H1 (cell line): ENCODE measurements around the gene ZNF334. TPM values are rescaled to one million over a fixed set of nuclear protein-coding genes. Genes with fewer than 3 reads are reported as not detected.

ENCODE experiments used
- CTCF ChIA-PET: fragments of 300-600 bp; sonication (Branson Sonifier 250); formaldehyde crosslinking; loops from one replicate; lab custom pipeline; 2021; ENCODE audit not compliant: partially characterized antibody; lab: Charles Lee
- POLR2A ChIA-PET: fragments of 300-600 bp; sonication (Branson Sonifier 250); formaldehyde crosslinking; loops from one replicate; lab custom pipeline; 2021; ENCODE audit warnings: inconsistent platforms; ENCODE audit not compliant: partially characterized antibody; lab: Charles Lee
- DNase-seq, 2 experiments: peaks; one replicate each; pipeline versions ENCODE4 v3.0.0 to v3.0.0-alpha.2; 2010 to 2022; ENCODE audit warnings: low spot score in 2 of 2, low read depth in 1 of 2, mixed read lengths in 1 of 2
- FAIRE-seq: peaks from 2 replicates; lab custom pipeline; 2011; peaks lifted over from hg19 to GRCh38; lab: Jason Lieb, UNC
- H2AFZ ChIP-seq: 2 replicates; pipeline ENCODE4 v1.8.1; 2012; ENCODE audit warnings: low read length, inconsistent platforms
- H2AK5ac ChIP-seq: 2 replicates; pipeline ENCODE4 v1.6.1; 2013; ENCODE audit warnings: low read depth, low read length
- H2BK120ac ChIP-seq: replicated peaks from 2 replicates; pipeline ENCODE3; 2013; ENCODE audit warnings: low read depth, low read length, inconsistent platforms
- H2BK12ac ChIP-seq: 2 replicates; pipeline ENCODE4 v1.6.1; 2013; ENCODE audit warnings: low read depth, low read length
- H2BK15ac ChIP-seq: 2 replicates; pipeline ENCODE4 v1.6.1; 2013; ENCODE audit warnings: low read length
- H2BK20ac ChIP-seq: 2 replicates; pipeline ENCODE4 v1.6.1; 2013; ENCODE audit warnings: low read length
- H2BK5ac ChIP-seq: 2 replicates; pipeline ENCODE4 v1.6.1; 2013; ENCODE audit warnings: low read depth, low read length
- H3K14ac ChIP-seq: 2 replicates; pipeline ENCODE4 v1.6.1; 2013; ENCODE audit warnings: inconsistent platforms; ENCODE audit not compliant: insufficient read length
- H3K18ac ChIP-seq: 2 replicates; pipeline ENCODE4 v1.6.1; 2013; ENCODE audit warnings: low read length; ENCODE audit errors: extremely low read depth
- H3K23ac ChIP-seq: 2 replicates; pipeline ENCODE4 v1.6.1; 2013; ENCODE audit warnings: inconsistent platforms; ENCODE audit not compliant: insufficient read length
- H3K23me2 ChIP-seq: 2 replicates; pipeline ENCODE4 v1.6.1; 2013; ENCODE audit warnings: low read depth, low read length
- H3K27ac ChIP-seq: 2 replicates; pipeline ENCODE4 v1.6.1; 2011; ENCODE audit warnings: low read depth, low read length, inconsistent platforms
- H3K27me3 ChIP-seq, 4 experiments: replicated peaks in 1 of 4; 1 replicate in 1 of 4; 2 replicates in 3 of 4; pipeline versions ENCODE4 v1.6.1 to v1.8.1; 2011 to 2013; ENCODE audit warnings: low read length in 3 of 4, mild to moderate bottlenecking in 3 of 4, inconsistent platforms in 2 of 4, mixed read lengths in 2 of 4, moderate library complexity in 1 of 4; ENCODE audit not compliant: control insufficient read depth in 3 of 4, insufficient read depth in 3 of 4; ENCODE audit errors: extremely low read depth in 1 of 4
- H3K36me3 ChIP-seq, 4 experiments: 2 replicates each; pipeline versions ENCODE4 v1.6.1 to v1.8.1; 2011 to 2013; ENCODE audit warnings: mild to moderate bottlenecking in 4 of 4, low read length in 3 of 4, moderate library complexity in 2 of 4, control low read depth in 1 of 4, inconsistent platforms in 1 of 4; ENCODE audit not compliant: insufficient read depth in 4 of 4, control insufficient read depth in 2 of 4
- H3K4ac ChIP-seq: replicated peaks from 2 replicates; pipeline ENCODE3; 2013; ENCODE audit warnings: low read length, low read depth, mixed read lengths, inconsistent platforms; ENCODE audit not compliant: insufficient read length
- H3K4me1 ChIP-seq, 4 experiments: replicated peaks in 1 of 4; 1 replicate in 1 of 4; 2 replicates in 3 of 4; pipeline versions ENCODE4 v1.6.1 to v1.8.1; 2011 to 2013; ENCODE audit warnings: low read length in 3 of 4, inconsistent platforms in 2 of 4, mixed read lengths in 1 of 4; ENCODE audit not compliant: insufficient read depth in 4 of 4, control insufficient read depth in 3 of 4
- H3K4me2 ChIP-seq, 2 experiments: 2 replicates each; pipeline versions ENCODE4 v1.6.1 to v1.8.1; 2011 to 2013; ENCODE audit warnings: low read depth in 2 of 2, low read length in 2 of 2, control low read depth in 1 of 2, inconsistent platforms in 1 of 2, mild to moderate bottlenecking in 1 of 2; ENCODE audit not compliant: insufficient read depth in 1 of 2
- H3K4me3 ChIP-seq, 4 experiments: fragments of 200-600, 300-600 bp in 1 of 4; sonication (generic), shearing (Covaris generic), sonication (Bioruptor Twin) in 1 of 4; 2 replicates each; pipeline versions ENCODE4 v1.5.1 to v1.8.1; 2011 to 2016; ENCODE audit warnings: low read length in 4 of 4, low read depth in 3 of 4, control low read depth in 2 of 4, inconsistent platforms in 2 of 4, mild to moderate bottlenecking in 2 of 4, mixed read lengths in 1 of 4, moderate library complexity in 1 of 4; ENCODE audit not compliant: insufficient read depth in 2 of 4; ENCODE audit errors: extremely low read depth in 1 of 4
- H3K56ac ChIP-seq: replicated peaks from 2 replicates; pipeline ENCODE3; 2013; ENCODE audit warnings: low read depth, mild to moderate bottlenecking, mixed read lengths, low read length, inconsistent platforms; ENCODE audit not compliant: insufficient read length
- H3K79me1 ChIP-seq: 2 replicates; pipeline ENCODE4 v1.6.1; 2013; ENCODE audit warnings: low read depth, low read length, control low read depth
- H3K79me2 ChIP-seq, 2 experiments: 2 replicates each; pipeline versions ENCODE4 v1.6.1 to v1.8.1; 2012 to 2013; ENCODE audit warnings: low read length in 2 of 2, mild to moderate bottlenecking in 2 of 2, inconsistent platforms in 1 of 2; ENCODE audit not compliant: insufficient read depth in 2 of 2, control insufficient read depth in 1 of 2
- H3K9ac ChIP-seq, 4 experiments: replicated peaks in 1 of 4; 1 replicate in 1 of 4; 2 replicates in 3 of 4; pipeline versions ENCODE4 v1.6.1 to v1.8.1; 2011 to 2013; ENCODE audit warnings: low read depth in 3 of 4, low read length in 3 of 4, control low read depth in 2 of 4, mild to moderate bottlenecking in 2 of 4, moderate library complexity in 2 of 4, inconsistent platforms in 1 of 4; ENCODE audit errors: extremely low read depth in 1 of 4
- H3K9me3 ChIP-seq, 2 experiments: 2 replicates each; pipeline versions ENCODE4 v1.6.1 to v1.8.1; 2012 to 2013; ENCODE audit warnings: mild to moderate bottlenecking in 2 of 2, moderate library complexity in 2 of 2, control low read depth in 1 of 2, inconsistent platforms in 1 of 2, low read depth in 1 of 2, low read length in 1 of 2, mixed read lengths in 1 of 2; ENCODE audit not compliant: insufficient read depth in 2 of 2
- H4K20me1 ChIP-seq, 2 experiments: replicated peaks in 1 of 2; 2 replicates each; pipeline versions ENCODE3 to v1.8.1; 2011 to 2013; ENCODE audit warnings: inconsistent platforms in 2 of 2, low read length in 2 of 2, mild to moderate bottlenecking in 1 of 2; ENCODE audit not compliant: insufficient read depth in 2 of 2, control insufficient read depth in 1 of 2
- H4K5ac ChIP-seq: 2 replicates; pipeline ENCODE4 v1.6.1; 2013; ENCODE audit warnings: low read length, low read depth, mixed read lengths, inconsistent platforms; ENCODE audit not compliant: insufficient read length
- H4K8ac ChIP-seq: 2 replicates; pipeline ENCODE4 v1.8.0; 2013; ENCODE audit warnings: mild to moderate bottlenecking, moderate library complexity, low read length, inconsistent platforms; ENCODE audit not compliant: insufficient read depth; ENCODE audit errors: extremely low read depth
- H4K91ac ChIP-seq: replicated peaks from 2 replicates; pipeline ENCODE3; 2013; ENCODE audit warnings: low read length, mixed read lengths, inconsistent platforms; ENCODE audit not compliant: insufficient read length
- BCL11A ChIP-seq, 2 experiments: IDR thresholded peaks; one replicate each; pipeline ENCODE4 v1.6.1; 2011; ENCODE audit warnings: low read depth in 2 of 2, low read length in 2 of 2, mild to moderate bottlenecking in 2 of 2
- CBX8 ChIP-seq: fragments of 300-800, 300-1000 bp; sonication (generic); IDR thresholded peaks from 2 replicates; pipeline ENCODE4 v1.7.1; 2016; ENCODE audit warnings: low read depth, low read length, borderline replicate concordance
- EP300 ChIP-seq, 2 experiments: IDR thresholded peaks; 1 replicate in 1 of 2; 2 replicates in 1 of 2; pipeline ENCODE4 v1.6.1; 2011 to 2012; ENCODE audit warnings: low read depth in 2 of 2, low read length in 2 of 2, mild to moderate bottlenecking in 2 of 2, borderline replicate concordance in 1 of 2, inconsistent platforms in 1 of 2, moderate library complexity in 1 of 2
- RBBP5 ChIP-seq: IDR thresholded peaks from 2 replicates; pipeline ENCODE4 v1.7.1; 2012; ENCODE audit warnings: low read depth, mild to moderate bottlenecking, inconsistent platforms, low read length, moderate library complexity, borderline replicate concordance
- RNF2 ChIP-seq: fragments of 200-900, 300-1000 bp; sonication (generic); IDR thresholded peaks from 2 replicates; pipeline ENCODE4 v1.7.1; 2016; ENCODE audit warnings: borderline replicate concordance, low read depth, mild to moderate bottlenecking, antibody characterized with exemption, low read length; ENCODE audit not compliant: poor library complexity, severe bottlenecking; ENCODE audit errors: missing control alignments
- SIN3A ChIP-seq, 2 experiments: IDR thresholded peaks in 1 of 2; conservative IDR thresholded peaks in 1 of 2; 2 replicates each; pipeline ENCODE4 v1.6.1; 2011 to 2012; ENCODE audit warnings: low read length in 2 of 2, improper control_type of control experiment in 1 of 2, low read depth in 1 of 2, mild to moderate bottlenecking in 1 of 2
- YY1 ChIP-seq: IDR thresholded peaks from 2 replicates; pipeline ENCODE4 v1.6.1; 2011; ENCODE audit warnings: low read depth, mild to moderate bottlenecking, low read length
- WGBS, 2 experiments: shearing (Covaris generic) in 1 of 2; methylation state at CpG; one replicate each; pipeline versions ENCODE4 v1.1.6 to v1.1.7; 2013 to 2015; ENCODE audit warnings: low lambda C conversion rate in 2 of 2, mixed read lengths in 2 of 2, inconsistent platforms in 1 of 2, low coverage in 1 of 2, missing lambda C conversion rate in 1 of 2; ENCODE audit not compliant: insufficient replicate concordance in 2 of 2, insufficient coverage in 1 of 2, insufficient read length in 1 of 2; ENCODE audit errors: extremely low coverage in 1 of 2, missing lambda C conversion rate in 1 of 2; 5-methylcytosine and 5-hydroxymethylcytosine counted together
- polyA plus RNA-seq, 7 experiments: library from polyadenylated mRNA; depleted of rRNA in 3 of 7; stranded (reverse) in 5 of 7; unstranded in 2 of 7; fragments of >200 nt in 5 of 7; fragments of 200-250 nt in 2 of 7; gene quantifications; 1 replicate in 5 of 7; 2 replicates in 1 of 7; 4 replicates in 1 of 7; pipeline versions ENCODE4 v1.2.1 to v1.2.3, GENCODE V29; 2011 to 2013; ENCODE audit warnings: missing spikeins in 2 of 7, mixed read lengths in 2 of 7
- total RNA-seq: library from RNA; stranded (reverse); fragmentation: NEBNext Ultra II Directional; extraction: Animal tissue kit (Norgen Biotek cat#: 25700); gene quantifications from 2 replicates; pipeline ENCODE4 v1.2.1, GENCODE V29; 2021
- TF ChIP-seq, protein P1 (sequence below): IDR thresholded peaks from 2 replicates; pipeline ENCODE4 v1.6.1; 2011; ENCODE audit warnings: low read length, improper control_type of control experiment

ZNF334 gene
- total and polyA plus RNA-seq, 2 of the 8 experiments (the other 6 are each of a cell fraction or from before 2014, with no cell fraction given), result 8.8 to 17.8 TPM

DNA sequence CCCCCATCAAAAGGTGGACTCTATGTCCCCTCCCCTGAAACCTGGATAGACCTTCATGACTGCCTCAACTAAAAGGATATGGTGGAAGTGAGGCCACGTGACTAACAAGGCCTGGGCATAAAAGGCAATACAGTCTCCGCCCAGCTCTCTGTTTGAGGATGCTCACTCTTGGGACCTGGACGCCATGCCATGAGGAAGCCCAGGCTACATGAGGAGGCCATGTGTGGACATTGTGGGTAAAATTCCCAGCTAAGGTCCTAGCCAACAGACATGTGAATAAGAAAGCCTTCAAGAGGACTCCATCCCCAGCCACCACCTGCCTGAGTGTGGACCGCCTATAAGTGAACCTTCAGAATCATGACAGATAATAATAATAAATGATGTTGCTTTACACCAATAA, 7.2 kb upstream of the ZNF334 start:
- H3K27me3 ChIP-seq, result no peaks in the 10 kb centered on the region
- FAIRE-seq, result no peak
- POLR2A ChIA-PET, result interaction anchor here (0.8 to 2.2 kb wide), 4 partner anchors 16 to 162 kb away, joined by 3 to 10 read pairs (median 4); no protein-coding TSS in a partner anchor

More for the DNA sequence above, 7.2 kb upstream of the ZNF334 start:
- Histone ChIP-seq H2BK20ac (no peak overlapping the region), H4K20me1 (no peaks in the 10 kb centered on the region), H3K79me1 (no peaks in the 10 kb centered on the region), H3K4me1 (no peaks in the 10 kb centered on the region; a peak in 1 of 7 replicates), H3K23me2 (no peaks in the 10 kb centered on the region), H2AK5ac (no peak overlapping the region), H3K36me3 (no peaks in the 10 kb centered on the region), H3K79me2 (no peaks in the 10 kb centered on the region), H4K91ac (no peak overlapping the region), H2BK12ac (no peak overlapping the region), H2BK15ac (no peak overlapping the region), H3K23ac (no peak overlapping the region), H3K4me2 (no peak overlapping the region), H2AFZ (no peak overlapping the region), H2BK120ac (no peak overlapping the region), H3K18ac (no peak overlapping the region), H4K8ac (no peak overlapping the region), H2BK5ac (no peak overlapping the region), H3K4ac (no peak overlapping the region), H3K27ac (no peak overlapping the region), H4K5ac (no peak overlapping the region), H3K9me3 (no peaks in the 10 kb centered on the region; a peak in 1 of 4 replicates), H3K14ac (no peak overlapping the region), H3K9ac (no peak overlapping the region), H3K56ac (no peak overlapping the region), H3K4me3 (no peak overlapping the region)
- 88% methylated on average over 4 of the region's 4 CpGs; no CpG with 5 or more reads in 1 of the 2 experiments for WGBS, 2 experiments
- no peak for DNase-seq
- CTCF ChIA-PET, result interaction anchor here (0.9 to 7.3 kb wide), 15 partner anchors 10 to 174 kb away, joined by 3 to 63 read pairs (median 5); no protein-coding TSS in a partner anchor
- no peak for TF ChIP-seq EP300 (IDR thresholded peaks at IDR 0.05; ENCODE audit: borderline replicate concordance in 1 of 2, low read depth in 2 of 2, low read length in 2 of 2)
- no peak for TF ChIP-seq CBX8
- no peak for TF ChIP-seq BCL11A (IDR thresholded peaks at IDR 0.05; ENCODE audit: low read depth in 2 of 2, low read length in 2 of 2)
- no peak for TF ChIP-seq RBBP5
- TF ChIP-seq SIN3A (conservative IDR thresholded peaks at IDR 0.05 in 1 of 2, IDR thresholded peaks at IDR 0.05 in 1 of 2; ENCODE audit: low read depth in 1 of 2, low read length in 2 of 2), result no peak
- TF ChIP-seq RNF2, result no peak
- TF ChIP-seq, protein P1, sequence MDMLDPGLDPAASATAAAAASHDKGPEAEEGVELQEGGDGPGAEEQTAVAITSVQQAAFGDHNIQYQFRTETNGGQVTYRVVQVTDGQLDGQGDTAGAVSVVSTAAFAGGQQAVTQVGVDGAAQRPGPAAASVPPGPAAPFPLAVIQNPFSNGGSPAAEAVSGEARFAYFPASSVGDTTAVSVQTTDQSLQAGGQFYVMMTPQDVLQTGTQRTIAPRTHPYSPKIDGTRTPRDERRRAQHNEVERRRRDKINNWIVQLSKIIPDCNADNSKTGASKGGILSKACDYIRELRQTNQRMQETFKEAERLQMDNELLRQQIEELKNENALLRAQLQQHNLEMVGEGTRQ, result no peak
- TF ChIP-seq YY1, result peak; percentile 38; the same call in 1 of the 2 replicates
